HepG2 (cell line): ENCODE measurements around the gene TREH. TPM values are rescaled to one million over a fixed set of nuclear protein-coding genes. Genes with fewer than 3 reads are reported as not detected.

ENCODE experiments used
- AKAP8 ChIP-seq: sonication (generic); formaldehyde crosslinking; IDR thresholded peaks from 2 replicates; pipeline ENCODE4 v1.5.1; 2020; ENCODE audit warnings: mild to moderate bottlenecking, missing genetic modification reagents
- RFXANK ChIP-seq: IDR thresholded peaks from 2 replicates; pipeline ENCODE4 v1.6.1; 2016
- ZFP62 ChIP-seq: sonication (generic); formaldehyde crosslinking; IDR thresholded peaks from 2 replicates; pipeline ENCODE4 v1.4.0; 2020; ENCODE audit warnings: missing genetic modification reagents
- ZFP90 ChIP-seq: sonication (generic); formaldehyde crosslinking; IDR thresholded peaks from 2 replicates; pipeline ENCODE4 v1.8.0; 2022; ENCODE audit warnings: missing genetic modification reagents, mild to moderate bottlenecking, inconsistent platforms, borderline replicate concordance
- ZNF850 ChIP-seq: sonication (generic); formaldehyde crosslinking; conservative IDR thresholded peaks from 2 replicates; pipeline ENCODE4 v1.9.0; 2021; ENCODE audit warnings: mild to moderate bottlenecking, missing genetic modification reagents
- polyA plus RNA-seq, 8 experiments: library from polyadenylated mRNA; depleted of rRNA in 3 of 8; stranded (reverse) in 7 of 8; unstranded in 1 of 8; fragments of >200 nt; fragmentation: Illumina TruSeq in 4 of 8; extraction: Trizol in 4 of 8; gene quantifications; 2 replicates each; pipeline versions ENCODE4 v1.2.1 to v1.2.3, GENCODE V29; 2011 to 2016; ENCODE audit warnings: low read depth in 4 of 8, missing spikeins in 1 of 8, mixed read lengths in 1 of 8; ENCODE audit not compliant: insufficient read depth in 1 of 8
- total RNA-seq, 5 experiments: library from RNA; depleted of rRNA; stranded (reverse); fragments of >200 nt; fragmentation: Illumina TruSeq; extraction: Trizol; gene quantifications; 2 replicates each; pipeline ENCODE4 v1.2.3, GENCODE V29; 2016; ENCODE audit warnings: low read depth in 1 of 5
- TF ChIP-seq, protein P1 (sequence below): sonication (generic); formaldehyde crosslinking; IDR thresholded peaks from 2 replicates; pipeline ENCODE4 v1.5.0; 2020; ENCODE audit warnings: mild to moderate bottlenecking, missing genetic modification reagents, borderline replicate concordance
- TF ChIP-seq, protein P2 (sequence below): sonication (generic); formaldehyde crosslinking; IDR thresholded peaks from 2 replicates; pipeline ENCODE4 v1.9.0; 2021; ENCODE audit warnings: mild to moderate bottlenecking, missing genetic modification reagents
- TF ChIP-seq, protein P3 (sequence below): sonication (generic); formaldehyde crosslinking; IDR thresholded peaks from 2 replicates; pipeline ENCODE4 v1.4.0; 2020; ENCODE audit warnings: mild to moderate bottlenecking, missing genetic modification reagents
- TF ChIP-seq, protein P4 (sequence below), 2 experiments: sonication (generic) in 1 of 2; formaldehyde crosslinking in 1 of 2; IDR thresholded peaks; 2 replicates each; pipeline versions ENCODE4 v1.5.1 to v1.6.1; 2011 to 2020; ENCODE audit warnings: borderline replicate concordance in 1 of 2, low read depth in 1 of 2, low read length in 1 of 2, mild to moderate bottlenecking in 1 of 2, missing genetic modification reagents in 1 of 2, moderate library complexity in 1 of 2
- TF ChIP-seq, protein P5 (sequence below): sonication (generic); formaldehyde crosslinking; IDR thresholded peaks from 2 replicates; pipeline ENCODE4 v1.8.0; 2022; ENCODE audit warnings: mild to moderate bottlenecking, missing genetic modification reagents, moderate library complexity

Gene TREH
- total and polyA plus RNA-seq, 2 of the 13 experiments (the other 11 are each of a cell fraction or from before 2014, with no cell fraction given): 0.53 to 0.86 TPM

DNA sequence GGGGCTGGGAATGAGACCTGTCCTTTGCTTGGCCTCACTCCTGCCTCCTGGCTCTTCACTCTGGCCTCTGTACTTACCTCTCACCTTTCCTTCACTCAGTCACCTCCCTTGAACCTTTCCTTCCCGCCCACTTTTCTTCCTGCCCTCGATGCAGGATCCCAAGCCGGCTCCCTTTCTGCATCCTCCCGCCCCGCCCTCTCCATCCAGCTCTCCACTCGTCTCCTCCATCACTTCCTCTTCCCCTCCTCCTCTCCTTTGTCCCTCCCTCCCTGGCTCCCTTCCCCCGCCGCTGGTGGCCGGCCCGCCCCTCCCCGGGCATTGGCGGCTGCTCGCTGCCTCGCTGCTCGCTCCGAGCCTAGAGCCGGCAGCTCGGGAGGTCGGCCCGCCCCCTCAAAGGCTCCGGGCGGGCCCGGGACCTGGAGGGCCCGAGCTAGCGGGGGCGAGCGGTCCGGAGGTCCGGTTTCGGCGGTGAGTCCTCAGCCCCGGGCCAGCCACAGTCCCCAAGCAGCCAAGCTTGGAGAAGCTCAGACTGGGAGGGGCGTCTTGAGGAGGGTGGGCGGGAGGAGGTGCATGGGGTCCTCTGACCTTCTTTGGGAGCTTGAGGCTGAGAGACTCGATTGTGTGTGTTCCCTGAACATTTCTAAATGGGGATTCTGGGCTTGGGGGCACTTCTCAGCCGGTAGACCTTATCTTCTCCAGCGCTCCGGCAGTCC, 58.2 kb downstream of the TREH start (continued):
- TF ChIP-seq, protein P1, sequence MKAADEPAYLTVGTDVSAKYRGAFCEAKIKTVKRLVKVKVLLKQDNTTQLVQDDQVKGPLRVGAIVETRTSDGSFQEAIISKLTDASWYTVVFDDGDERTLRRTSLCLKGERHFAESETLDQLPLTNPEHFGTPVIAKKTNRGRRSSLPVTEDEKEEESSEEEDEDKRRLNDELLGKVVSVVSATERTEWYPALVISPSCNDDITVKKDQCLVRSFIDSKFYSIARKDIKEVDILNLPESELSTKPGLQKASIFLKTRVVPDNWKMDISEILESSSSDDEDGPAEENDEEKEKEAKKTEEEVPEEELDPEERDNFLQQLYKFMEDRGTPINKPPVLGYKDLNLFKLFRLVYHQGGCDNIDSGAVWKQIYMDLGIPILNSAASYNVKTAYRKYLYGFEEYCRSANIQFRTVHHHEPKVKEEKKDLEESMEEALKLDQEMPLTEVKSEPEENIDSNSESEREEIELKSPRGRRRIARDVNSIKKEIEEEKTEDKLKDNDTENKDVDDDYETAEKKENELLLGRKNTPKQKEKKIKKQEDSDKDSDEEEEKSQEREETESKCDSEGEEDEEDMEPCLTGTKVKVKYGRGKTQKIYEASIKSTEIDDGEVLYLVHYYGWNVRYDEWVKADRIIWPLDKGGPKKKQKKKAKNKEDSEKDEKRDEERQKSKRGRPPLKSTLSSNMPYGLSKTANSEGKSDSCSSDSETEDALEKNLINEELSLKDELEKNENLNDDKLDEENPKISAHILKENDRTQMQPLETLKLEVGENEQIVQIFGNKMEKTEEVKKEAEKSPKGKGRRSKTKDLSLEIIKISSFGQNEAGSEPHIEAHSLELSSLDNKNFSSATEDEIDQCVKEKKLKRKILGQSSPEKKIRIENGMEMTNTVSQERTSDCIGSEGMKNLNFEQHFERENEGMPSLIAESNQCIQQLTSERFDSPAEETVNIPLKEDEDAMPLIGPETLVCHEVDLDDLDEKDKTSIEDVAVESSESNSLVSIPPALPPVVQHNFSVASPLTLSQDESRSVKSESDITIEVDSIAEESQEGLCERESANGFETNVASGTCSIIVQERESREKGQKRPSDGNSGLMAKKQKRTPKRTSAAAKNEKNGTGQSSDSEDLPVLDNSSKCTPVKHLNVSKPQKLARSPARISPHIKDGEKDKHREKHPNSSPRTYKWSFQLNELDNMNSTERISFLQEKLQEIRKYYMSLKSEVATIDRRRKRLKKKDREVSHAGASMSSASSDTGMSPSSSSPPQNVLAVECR (CRISPR knock-in tag): peak; percentile 27
- TF ChIP-seq RFXANK (CRISPR knock-in tag) (no peak), AKAP8 (no peak), ZFP90 (CRISPR knock-in tag) (peak; percentile 48; the same call in 1 of the 2 replicates), ZFP62 (CRISPR knock-in tag) (no peak), ZNF850 (no peak)
- TF ChIP-seq, protein P2, sequence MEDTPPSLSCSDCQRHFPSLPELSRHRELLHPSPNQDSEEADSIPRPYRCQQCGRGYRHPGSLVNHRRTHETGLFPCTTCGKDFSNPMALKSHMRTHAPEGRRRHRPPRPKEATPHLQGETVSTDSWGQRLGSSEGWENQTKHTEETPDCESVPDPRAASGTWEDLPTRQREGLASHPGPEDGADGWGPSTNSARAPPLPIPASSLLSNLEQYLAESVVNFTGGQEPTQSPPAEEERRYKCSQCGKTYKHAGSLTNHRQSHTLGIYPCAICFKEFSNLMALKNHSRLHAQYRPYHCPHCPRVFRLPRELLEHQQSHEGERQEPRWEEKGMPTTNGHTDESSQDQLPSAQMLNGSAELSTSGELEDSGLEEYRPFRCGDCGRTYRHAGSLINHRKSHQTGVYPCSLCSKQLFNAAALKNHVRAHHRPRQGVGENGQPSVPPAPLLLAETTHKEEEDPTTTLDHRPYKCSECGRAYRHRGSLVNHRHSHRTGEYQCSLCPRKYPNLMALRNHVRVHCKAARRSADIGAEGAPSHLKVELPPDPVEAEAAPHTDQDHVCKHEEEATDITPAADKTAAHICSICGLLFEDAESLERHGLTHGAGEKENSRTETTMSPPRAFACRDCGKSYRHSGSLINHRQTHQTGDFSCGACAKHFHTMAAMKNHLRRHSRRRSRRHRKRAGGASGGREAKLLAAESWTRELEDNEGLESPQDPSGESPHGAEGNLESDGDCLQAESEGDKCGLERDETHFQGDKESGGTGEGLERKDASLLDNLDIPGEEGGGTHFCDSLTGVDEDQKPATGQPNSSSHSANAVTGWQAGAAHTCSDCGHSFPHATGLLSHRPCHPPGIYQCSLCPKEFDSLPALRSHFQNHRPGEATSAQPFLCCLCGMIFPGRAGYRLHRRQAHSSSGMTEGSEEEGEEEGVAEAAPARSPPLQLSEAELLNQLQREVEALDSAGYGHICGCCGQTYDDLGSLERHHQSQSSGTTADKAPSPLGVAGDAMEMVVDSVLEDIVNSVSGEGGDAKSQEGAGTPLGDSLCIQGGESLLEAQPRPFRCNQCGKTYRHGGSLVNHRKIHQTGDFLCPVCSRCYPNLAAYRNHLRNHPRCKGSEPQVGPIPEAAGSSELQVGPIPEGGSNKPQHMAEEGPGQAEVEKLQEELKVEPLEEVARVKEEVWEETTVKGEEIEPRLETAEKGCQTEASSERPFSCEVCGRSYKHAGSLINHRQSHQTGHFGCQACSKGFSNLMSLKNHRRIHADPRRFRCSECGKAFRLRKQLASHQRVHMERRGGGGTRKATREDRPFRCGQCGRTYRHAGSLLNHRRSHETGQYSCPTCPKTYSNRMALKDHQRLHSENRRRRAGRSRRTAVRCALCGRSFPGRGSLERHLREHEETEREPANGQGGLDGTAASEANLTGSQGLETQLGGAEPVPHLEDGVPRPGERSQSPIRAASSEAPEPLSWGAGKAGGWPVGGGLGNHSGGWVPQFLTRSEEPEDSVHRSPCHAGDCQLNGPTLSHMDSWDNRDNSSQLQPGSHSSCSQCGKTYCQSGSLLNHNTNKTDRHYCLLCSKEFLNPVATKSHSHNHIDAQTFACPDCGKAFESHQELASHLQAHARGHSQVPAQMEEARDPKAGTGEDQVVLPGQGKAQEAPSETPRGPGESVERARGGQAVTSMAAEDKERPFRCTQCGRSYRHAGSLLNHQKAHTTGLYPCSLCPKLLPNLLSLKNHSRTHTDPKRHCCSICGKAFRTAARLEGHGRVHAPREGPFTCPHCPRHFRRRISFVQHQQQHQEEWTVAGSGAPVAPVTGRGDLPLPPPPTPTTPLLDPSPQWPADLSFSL (CRISPR knock-in tag): no peak
- TF ChIP-seq, protein P3, sequence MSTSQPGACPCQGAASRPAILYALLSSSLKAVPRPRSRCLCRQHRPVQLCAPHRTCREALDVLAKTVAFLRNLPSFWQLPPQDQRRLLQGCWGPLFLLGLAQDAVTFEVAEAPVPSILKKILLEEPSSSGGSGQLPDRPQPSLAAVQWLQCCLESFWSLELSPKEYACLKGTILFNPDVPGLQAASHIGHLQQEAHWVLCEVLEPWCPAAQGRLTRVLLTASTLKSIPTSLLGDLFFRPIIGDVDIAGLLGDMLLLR (CRISPR knock-in tag): 0 out of 2 replicates have a peak, but pooled peaks have one; percentile 53
- TF ChIP-seq, protein P4, sequence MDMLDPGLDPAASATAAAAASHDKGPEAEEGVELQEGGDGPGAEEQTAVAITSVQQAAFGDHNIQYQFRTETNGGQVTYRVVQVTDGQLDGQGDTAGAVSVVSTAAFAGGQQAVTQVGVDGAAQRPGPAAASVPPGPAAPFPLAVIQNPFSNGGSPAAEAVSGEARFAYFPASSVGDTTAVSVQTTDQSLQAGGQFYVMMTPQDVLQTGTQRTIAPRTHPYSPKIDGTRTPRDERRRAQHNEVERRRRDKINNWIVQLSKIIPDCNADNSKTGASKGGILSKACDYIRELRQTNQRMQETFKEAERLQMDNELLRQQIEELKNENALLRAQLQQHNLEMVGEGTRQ (IDR thresholded peaks at IDR 0.05; ENCODE audit: low read depth, low read length): no peak
- TF ChIP-seq, protein P4 (CRISPR knock-in tag; IDR thresholded peaks at IDR 0.05; ENCODE audit: borderline replicate concordance): no peak
- TF ChIP-seq, protein P5, sequence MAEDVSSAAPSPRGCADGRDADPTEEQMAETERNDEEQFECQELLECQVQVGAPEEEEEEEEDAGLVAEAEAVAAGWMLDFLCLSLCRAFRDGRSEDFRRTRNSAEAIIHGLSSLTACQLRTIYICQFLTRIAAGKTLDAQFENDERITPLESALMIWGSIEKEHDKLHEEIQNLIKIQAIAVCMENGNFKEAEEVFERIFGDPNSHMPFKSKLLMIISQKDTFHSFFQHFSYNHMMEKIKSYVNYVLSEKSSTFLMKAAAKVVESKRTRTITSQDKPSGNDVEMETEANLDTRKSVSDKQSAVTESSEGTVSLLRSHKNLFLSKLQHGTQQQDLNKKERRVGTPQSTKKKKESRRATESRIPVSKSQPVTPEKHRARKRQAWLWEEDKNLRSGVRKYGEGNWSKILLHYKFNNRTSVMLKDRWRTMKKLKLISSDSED (CRISPR knock-in tag): no peak
